NOMO-1 treated with DMSO at 0.1 percent for 48 hours (cell line): ENCODE results near the gene ST6GALNAC3.

Experiments used
- DNase-seq: peaks from one replicate; lab custom pipeline; 2025; ENCODE audit not compliant: unreplicated experiment; lab: John Stamatoyannopoulos, UW

ST6GALNAC3 gene

GRCh38 chr1:76186554-76187170 is 112.1 kb downstream of the ST6GALNAC3 start:
- DNase-seq, result no peak

DNA sequence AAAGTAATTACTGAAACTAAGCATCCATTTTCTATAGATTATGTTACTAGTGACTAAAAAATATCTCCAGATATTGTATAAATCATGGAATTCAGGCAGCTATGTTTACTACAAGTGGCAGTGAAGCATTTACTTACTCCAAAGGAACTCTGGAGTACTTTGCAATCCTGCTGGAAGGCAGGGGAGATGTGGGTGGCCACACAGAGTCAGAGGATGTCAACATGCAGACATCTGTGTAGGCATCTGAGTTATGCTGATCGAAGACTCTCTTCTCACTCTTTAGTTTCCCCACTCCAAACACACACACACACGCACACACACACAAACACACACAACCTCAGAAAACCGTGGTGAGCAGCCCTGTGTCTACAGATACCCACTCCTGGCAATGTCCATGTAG is 112.9 kb downstream of the ST6GALNAC3 start:
- no peak for DNase-seq

DNA sequence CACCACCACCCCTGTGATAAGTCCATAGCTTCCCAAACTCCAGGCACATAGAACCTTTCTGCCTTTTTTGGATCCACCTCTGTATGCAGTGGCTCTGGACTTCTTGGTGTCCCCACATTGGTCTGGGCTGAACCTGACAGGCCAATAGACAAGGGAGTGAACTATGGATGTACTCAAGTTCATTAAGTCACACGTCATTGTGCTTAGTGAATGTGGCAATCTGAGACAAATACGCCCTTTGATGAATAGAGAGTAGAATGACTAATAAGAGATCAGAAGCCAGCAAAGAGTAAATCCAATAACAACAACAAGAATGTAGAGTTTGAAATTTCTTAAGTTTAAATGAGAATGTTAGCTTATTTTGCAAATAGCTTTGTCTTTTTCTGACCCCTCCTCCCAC is 114.8 kb downstream of the ST6GALNAC3 start:
- DNase-seq, result no peak

GRCh38 chr1:76190749-76191424 is 116.3 kb downstream of the ST6GALNAC3 start:
- DNase-seq, result no peak

- no peak for DNase-seq
Observed at GRCh38 chr1:76191561-76191960, 117.0 kb downstream of the ST6GALNAC3 start.

GRCh38 chr1:76198452-76198851 is 123.9 kb downstream of the ST6GALNAC3 start:
- DNase-seq, result no peak

DNA sequence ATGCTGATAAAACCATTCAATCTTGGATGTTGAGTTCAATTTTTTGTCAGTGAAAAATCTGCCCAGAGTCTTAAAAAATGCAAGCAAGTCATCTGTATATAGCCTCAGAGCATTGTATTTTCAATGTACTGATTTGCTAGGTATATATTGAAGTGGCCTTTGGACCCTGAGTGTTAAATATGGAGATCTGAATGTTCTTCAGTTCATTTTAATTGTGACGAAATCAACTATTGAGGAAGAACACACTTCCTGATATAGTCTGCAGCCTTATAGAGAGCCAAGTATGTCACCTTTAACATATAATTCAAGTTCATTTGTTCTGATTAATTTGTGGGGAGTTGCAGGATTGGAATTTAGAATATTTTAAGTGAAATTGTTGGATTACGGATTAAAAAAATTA is 128.1 kb downstream of the ST6GALNAC3 start:
- no peak for DNase-seq

GRCh38 chr1:76203127-76203526 is 128.6 kb downstream of the ST6GALNAC3 start:
- no peak for DNase-seq

DNA sequence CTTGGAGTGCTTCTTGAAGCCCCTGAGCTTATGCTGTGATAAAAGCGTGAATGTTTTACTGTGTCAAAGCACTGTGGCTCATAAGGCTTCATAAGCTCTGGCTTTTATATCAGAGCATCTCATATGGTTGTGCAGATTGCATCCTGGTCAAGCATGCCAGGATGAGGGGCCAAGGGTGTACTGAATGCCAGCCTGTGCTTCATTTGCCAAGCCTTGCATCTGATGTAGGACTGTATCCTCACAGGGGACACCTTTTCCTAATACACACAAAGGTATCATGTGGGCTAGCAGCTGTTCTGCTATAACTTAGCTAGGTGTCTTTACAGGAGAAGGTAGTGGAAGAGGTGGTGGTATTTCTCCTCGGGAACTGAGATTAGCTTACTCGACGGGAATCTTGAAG is 134.7 kb downstream of the ST6GALNAC3 start:
- DNase-seq, result no peak

DNA sequence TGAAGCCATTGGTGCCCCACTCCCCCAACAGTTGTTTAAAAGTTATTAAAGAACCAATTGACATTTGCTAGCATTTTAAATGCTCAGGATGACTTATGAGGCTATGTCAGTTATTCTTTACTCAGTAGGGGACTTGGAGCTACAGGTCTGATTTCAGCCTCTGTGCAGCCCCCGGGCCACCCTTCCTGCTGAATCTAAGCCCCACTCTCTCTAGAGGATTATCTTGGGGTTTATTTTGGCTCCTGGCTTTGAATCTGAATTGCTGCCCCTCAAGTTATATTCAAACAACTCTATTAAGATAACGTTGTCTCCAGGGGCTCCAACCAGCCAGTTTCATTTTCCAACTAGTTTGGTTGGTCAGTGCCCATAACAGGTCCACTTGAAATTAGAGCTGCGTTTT is 135.1 kb downstream of the ST6GALNAC3 start:
- no peak for DNase-seq

GRCh38 chr1:76210160-76210559 is 135.6 kb downstream of the ST6GALNAC3 start:
- DNase-seq, result no peak

DNA sequence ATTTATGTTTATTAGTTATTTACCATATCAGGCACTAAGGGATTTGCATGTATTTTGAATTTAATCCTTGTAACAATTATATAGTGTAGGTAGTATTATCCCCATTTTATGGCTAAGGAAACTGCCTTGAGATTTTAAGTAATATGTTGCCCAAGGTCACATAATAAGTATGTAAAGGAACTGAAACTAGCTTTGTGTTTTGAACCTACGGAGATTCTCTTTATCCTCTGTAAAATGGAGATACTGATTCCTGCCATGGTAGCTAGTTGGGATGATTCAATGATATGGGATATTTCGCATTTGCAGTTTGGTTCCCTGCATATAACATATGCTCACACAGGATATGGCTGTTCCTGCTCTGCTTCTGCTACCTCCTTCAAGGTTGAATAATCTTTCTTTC is 144.3 kb downstream of the ST6GALNAC3 start:
- DNase-seq, result peak; percentile 2

DNA sequence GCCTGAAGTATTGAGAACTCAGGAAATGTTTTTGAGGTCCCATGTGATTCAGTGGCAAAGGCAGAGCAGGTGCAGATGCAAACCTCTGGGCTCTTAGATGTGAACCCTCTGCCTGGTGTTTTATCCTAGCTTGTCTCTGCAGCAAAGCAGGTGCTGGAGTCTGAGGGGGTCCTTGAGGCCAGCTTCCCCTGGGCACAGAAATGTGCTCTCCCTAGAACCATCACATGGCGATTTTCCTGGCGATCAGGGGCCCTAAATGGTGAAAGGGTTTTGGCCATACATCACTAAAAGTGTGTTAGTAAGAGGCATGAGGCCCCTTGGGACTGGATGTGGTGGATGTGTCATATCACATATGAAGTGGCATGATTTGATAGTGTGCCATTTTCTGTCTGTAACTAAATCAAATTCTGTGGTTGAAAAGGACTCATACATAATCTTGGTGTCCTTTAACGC is 144.8 kb downstream of the ST6GALNAC3 start:
- no peak for DNase-seq

GRCh38 chr1:76224752-76225151 is 150.2 kb downstream of the ST6GALNAC3 start:
- no peak for DNase-seq

- DNase-seq, result no peak
Observed at GRCh38 chr1:76225526-76225925, 151.0 kb downstream of the ST6GALNAC3 start.

- DNase-seq, result no peak
Observed at GRCh38 chr1:76227621-76228020, 153.1 kb downstream of the ST6GALNAC3 start.

DNA sequence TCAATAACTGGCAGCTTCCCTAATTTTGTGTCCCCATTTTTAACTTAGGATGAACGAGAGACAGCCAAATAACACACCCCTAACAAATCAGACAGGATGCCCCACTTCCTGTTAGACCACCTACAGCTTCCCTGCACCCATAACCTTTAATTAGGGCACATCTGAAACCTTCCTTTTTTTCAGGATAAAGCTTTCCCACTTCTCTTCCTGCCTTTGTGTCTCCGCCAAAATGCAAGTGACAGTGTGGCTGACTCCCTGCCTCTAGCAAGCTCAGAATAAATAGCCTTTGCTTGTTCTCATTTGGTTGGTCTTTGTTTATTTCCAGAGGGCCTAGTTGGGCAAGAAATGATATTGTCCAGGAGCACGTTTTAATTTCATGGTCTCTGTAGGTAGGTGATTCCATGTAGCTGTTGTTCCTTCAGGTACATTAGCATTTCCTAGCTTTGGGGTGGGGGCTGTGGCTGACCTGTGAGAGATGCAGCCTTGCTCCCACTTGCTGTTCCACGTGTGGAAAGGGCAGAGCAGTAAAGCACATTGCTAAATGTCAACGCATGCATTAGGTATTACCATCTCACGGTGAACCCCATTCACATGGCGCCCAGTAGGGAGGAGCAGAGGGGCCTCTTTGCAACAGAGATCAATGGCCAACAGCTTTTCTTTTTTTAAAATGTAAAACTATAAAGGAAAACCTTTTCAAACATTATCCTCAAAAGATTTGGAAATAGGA is 154.9 kb downstream of the ST6GALNAC3 start:
- no peak for DNase-seq

DNA sequence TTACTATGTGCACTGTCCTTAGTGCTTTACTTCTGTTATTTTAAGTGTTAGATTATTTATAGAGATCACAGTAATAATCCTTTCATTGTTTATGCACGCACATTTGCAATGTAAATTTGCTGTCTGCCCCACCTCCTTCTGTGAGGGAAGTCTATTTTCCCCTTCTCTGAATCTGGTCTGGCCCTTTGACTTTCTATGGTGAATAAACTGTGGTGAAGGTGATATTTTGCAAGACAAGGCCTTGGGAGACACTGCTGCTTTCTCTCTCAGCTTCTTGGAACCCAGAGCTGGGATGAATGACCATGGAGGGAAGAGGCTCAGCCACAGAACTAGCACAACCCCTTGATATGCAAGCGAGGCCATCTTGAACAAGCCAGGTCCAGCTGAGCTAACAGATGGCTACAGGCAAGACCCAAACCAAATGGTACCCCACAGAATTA is 156.3 kb downstream of the ST6GALNAC3 start:
- DNase-seq, result no peak

DNA sequence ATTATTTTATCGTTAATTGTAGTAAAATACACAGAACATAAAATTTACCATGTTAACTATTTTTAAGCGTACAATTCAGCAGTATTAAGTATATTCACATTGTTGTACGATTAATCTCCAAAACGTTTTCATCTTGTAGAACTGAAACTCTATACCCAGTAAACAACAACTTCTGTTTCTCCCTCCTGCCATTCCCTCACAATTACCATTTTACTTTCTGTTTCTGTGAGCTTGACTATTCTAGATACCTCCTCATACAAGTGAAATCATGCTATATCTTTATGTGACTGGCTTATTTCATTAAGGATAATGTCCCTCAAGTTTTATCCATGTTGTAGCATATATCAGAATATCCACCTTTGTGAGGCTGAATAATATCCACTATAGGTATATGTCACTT is 156.8 kb downstream of the ST6GALNAC3 start:
- no peak for DNase-seq

- DNase-seq, result no peak
Observed at GRCh38 chr1:76232666-76233065, 158.1 kb downstream of the ST6GALNAC3 start.

DNA sequence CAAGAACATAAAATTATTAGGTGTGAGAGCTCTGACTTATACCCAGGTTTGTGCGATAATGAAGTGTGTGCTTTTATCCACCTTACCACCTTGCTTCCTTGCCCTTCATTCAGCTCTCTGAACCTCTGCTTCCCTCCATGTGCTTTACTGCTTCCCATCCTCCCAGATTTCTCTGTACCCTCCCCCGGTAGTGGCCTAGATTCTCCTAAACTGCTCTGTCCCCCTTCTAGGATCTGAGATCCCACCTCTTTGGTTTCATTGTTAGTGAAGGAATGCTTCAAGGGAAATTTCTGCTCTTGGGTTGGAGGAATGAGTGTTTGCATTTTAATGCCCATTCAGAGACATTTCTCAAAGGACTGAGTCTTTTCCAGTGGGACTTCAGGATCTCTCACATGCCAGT is 159.5 kb downstream of the ST6GALNAC3 start:
- DNase-seq, result no peak

DNA sequence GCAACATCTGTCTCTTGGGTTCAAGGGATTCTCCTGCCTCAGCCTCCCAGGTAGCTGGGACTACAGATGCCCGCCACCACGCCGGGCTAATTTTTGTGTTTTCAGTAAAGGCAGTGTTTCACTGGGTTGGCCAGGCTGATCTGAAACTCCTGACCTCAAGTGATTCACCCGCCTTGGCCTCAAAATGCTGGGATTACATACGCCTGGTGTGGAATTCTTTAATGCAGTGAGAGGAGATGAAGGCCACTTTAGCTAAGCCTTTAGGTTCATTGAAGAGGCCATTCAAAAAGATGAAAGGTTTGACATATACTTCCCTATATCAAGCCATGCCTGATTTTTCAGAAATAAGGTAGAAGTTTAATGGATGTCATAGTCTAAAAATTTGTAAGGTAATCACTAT is 162.7 kb downstream of the ST6GALNAC3 start:
- no peak for DNase-seq
